ENCODE results near the gene IYD. TPM values are rescaled to one million over a fixed set of nuclear protein-coding genes. Genes with fewer than 3 reads are reported as not detected.
A peak's percentile ranks its signal among the peaks of the same experiment; 100 is the strongest.

Gene IYD
- total RNA-seq, 1 donor from 2014 or later: under 0.01 TPM

DNA sequence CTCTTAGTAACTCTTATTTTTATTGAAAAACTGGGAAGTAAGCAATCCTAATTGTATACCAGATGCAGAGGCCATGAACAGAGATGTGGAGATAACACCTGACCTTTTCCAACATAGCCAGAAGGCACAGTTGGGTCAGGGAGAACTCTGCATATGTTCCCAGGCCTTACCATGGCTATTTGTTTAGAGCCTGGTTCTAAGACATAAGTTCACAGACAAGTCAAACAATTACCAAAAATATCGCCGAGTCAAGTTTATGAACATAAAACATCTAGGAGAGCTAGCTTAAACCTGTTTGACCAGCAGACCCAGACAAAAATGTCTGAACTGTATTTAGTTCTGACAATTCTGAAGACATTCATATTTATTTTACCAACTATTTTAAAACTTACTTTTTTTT is 26.7 kb upstream of the IYD start:
- H3K9me3 ChIP-seq: no peaks in the 10 kb centered on the region
- no peak overlapping the region for H3K27ac ChIP-seq
- intact Hi-C loops (cut with DNase I): no loop called here
- no peak overlapping the region for H3K4me3 ChIP-seq
- no peaks in the 10 kb centered on the region for H3K4me1 ChIP-seq
- no peaks in the 10 kb centered on the region for H3K27me3 ChIP-seq
- TF ChIP-seq, protein P1, sequence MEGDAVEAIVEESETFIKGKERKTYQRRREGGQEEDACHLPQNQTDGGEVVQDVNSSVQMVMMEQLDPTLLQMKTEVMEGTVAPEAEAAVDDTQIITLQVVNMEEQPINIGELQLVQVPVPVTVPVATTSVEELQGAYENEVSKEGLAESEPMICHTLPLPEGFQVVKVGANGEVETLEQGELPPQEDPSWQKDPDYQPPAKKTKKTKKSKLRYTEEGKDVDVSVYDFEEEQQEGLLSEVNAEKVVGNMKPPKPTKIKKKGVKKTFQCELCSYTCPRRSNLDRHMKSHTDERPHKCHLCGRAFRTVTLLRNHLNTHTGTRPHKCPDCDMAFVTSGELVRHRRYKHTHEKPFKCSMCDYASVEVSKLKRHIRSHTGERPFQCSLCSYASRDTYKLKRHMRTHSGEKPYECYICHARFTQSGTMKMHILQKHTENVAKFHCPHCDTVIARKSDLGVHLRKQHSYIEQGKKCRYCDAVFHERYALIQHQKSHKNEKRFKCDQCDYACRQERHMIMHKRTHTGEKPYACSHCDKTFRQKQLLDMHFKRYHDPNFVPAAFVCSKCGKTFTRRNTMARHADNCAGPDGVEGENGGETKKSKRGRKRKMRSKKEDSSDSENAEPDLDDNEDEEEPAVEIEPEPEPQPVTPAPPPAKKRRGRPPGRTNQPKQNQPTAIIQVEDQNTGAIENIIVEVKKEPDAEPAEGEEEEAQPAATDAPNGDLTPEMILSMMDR (IDR thresholded peaks at IDR 0.05): no peak
- peak in 1 of 2 donors; percentile 3 for DNase-seq (ENCODE audit: low spot score in 2 of 2)
- H3K36me3 ChIP-seq: no peaks in the 10 kb centered on the region

DNA sequence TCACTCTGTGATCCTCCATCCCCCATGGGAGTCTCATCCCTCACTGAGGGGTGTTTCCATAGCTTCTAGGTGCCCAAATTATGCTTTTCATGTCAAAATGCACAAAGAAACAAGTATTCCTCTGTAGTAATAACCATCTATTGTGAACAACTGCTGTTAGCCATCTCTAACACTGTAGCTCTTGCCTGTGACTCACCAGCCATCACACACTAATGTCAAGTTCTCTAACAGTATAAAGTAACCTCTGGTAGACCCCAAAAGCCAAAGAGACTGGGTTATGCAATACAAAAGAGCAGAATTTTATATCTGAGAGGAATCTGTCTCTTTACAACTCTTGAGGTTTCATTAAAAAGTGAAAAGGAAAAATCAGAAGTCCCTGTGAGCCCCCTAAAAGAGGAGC is 25.4 kb upstream of the IYD start:
- H3K27me3 ChIP-seq: no peaks in the 10 kb centered on the region
- no peak overlapping the region for H3K27ac ChIP-seq
- DNase-seq (ENCODE audit: low spot score in 2 of 2): peak in 1 of 2 donors; percentile 9
- H3K9me3 ChIP-seq: no peaks in the 10 kb centered on the region
- intact Hi-C loops (cut with DNase I): no loop called here
- H3K4me3 ChIP-seq: no peak overlapping the region
- TF ChIP-seq, protein P1 (IDR thresholded peaks at IDR 0.05): no peak
- no peaks in the 10 kb centered on the region for H3K36me3 ChIP-seq
- no peaks in the 10 kb centered on the region for H3K4me1 ChIP-seq

DNA sequence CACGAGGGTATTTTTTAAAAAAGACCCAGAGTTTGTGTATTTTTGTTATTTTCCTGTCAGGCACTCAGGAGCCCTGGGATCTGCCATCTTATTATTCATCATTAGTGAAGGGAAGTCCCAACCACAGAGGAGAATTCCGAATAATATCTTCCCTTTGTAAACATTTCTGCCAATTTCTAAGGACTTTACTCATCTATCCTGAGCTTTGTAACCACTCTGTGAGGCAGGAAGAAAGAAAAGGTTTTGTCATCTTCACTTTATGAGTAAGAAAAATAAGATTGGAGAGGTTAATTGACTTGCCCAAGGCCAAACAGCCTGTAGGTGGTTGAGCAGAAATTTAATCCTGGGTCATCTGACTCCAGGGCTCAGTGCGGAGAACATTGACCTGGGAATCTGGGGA is 23.0 kb upstream of the IYD start:
- H3K27me3 ChIP-seq: no peaks in the 10 kb centered on the region
- H3K27ac ChIP-seq: no peak overlapping the region
- TF ChIP-seq, protein P1 (IDR thresholded peaks at IDR 0.05): no peak
- H3K4me1 ChIP-seq: no peaks in the 10 kb centered on the region
- H3K4me3 ChIP-seq: no peak overlapping the region
- no peak for DNase-seq (ENCODE audit: low spot score in 2 of 2)
- intact Hi-C loops (cut with DNase I): no loop called here
- no peaks in the 10 kb centered on the region for H3K9me3 ChIP-seq
- H3K36me3 ChIP-seq: no peaks in the 10 kb centered on the region

DNA sequence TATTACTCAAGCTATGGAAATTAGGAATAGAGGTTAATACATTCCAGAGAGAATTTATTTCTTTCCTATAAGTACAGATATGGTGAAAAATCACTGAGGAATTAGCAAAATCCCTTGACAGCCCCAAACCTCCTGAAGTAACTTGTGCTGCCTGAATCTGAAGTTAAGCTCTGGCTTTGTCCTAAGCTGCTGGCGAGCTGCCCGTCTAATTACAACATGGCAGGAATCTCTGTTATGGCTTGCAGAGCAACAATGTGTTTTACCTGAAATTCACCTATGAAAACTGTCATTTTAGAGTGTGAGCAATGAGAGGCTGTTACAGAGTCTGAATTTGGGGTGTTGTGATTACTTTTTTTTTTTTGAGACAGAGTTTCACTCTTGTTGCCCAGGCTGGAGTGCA is 22.5 kb upstream of the IYD start:
- H3K27ac ChIP-seq: no peak overlapping the region
- H3K36me3 ChIP-seq: no peaks in the 10 kb centered on the region
- H3K4me3 ChIP-seq: no peak overlapping the region
- DNase-seq (ENCODE audit: low spot score in 2 of 2): peak in 1 of 2 donors; percentile 33
- H3K9me3 ChIP-seq: no peaks in the 10 kb centered on the region
- intact Hi-C loops (cut with DNase I): no loop called here
- TF ChIP-seq, protein P1 (IDR thresholded peaks at IDR 0.05): no peak
- H3K27me3 ChIP-seq: no peaks in the 10 kb centered on the region
- H3K4me1 ChIP-seq: no peaks in the 10 kb centered on the region

DNA sequence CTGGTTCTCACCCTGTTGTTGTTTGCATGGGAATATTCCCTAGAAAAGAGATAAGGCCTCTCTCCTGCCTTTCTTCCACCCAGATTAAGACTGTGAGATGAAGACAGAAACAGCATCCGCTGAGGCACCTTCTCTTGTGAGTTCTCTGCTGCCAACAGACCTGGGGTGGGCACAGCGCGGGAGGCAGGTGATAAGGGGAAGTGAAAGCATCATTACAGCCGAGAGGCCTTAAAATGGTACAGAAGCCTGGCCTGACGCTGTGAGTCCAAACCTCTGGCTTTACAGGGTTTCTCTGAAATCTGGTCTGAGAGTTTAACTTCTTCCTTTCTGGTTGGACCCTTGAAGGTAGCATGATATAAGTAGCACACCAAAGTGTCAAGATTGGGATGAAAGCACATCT is 21.0 kb upstream of the IYD start:
- H3K4me1 ChIP-seq: no peaks in the 10 kb centered on the region
- no peaks in the 10 kb centered on the region for H3K9me3 ChIP-seq
- H3K27me3 ChIP-seq: no peaks in the 10 kb centered on the region
- TF ChIP-seq, protein P1 (IDR thresholded peaks at IDR 0.05): no peak
- no peaks in the 10 kb centered on the region for H3K36me3 ChIP-seq
- peak in 1 of 2 donors; percentile 42 for DNase-seq (ENCODE audit: low spot score in 2 of 2)
- H3K4me3 ChIP-seq: no peak overlapping the region
- no peak overlapping the region for H3K27ac ChIP-seq
- intact Hi-C loops (cut with DNase I): no loop called here

DNA sequence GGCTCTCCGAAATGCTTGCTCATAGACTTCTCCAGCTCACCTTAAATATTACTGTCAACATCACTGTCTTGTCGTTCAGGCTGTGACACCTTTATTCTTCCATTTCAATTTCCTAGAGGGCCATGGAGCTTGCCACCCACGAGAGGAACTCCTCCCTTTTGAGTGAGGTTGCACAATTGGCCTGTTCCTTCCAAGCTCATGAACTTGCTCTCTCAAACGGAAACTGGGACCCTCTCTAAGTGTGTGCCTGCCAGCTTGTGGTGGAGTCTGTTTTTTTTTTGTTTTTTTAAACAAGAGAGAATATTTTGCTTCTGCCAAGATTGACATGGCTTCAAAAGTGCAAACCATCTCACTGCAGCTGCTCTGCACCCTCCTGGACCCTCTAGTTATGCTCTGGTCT is 19.3 kb upstream of the IYD start:
- TF ChIP-seq, protein P1 (IDR thresholded peaks at IDR 0.05): no peak
- H3K4me3 ChIP-seq: no peak overlapping the region
- no peak overlapping the region for H3K27ac ChIP-seq
- no peaks in the 10 kb centered on the region for H3K4me1 ChIP-seq
- H3K9me3 ChIP-seq: no peaks in the 10 kb centered on the region
- H3K36me3 ChIP-seq: no peaks in the 10 kb centered on the region
- no peak for DNase-seq (ENCODE audit: low spot score in 2 of 2)
- intact Hi-C loops (cut with DNase I): no loop called here
- H3K27me3 ChIP-seq: no peaks in the 10 kb centered on the region
